NOMO-1 treated with dmso at 0.1 percent for 144 hours (cell line): ENCODE results near the gene YIF1A.
A peak's percentile ranks its signal among the peaks of the same experiment; 100 is the strongest.
"Not testable (repeated sequence)": the region's sequence is repeated elsewhere in the genome, so short reads cannot be mapped to it uniquely, and the experiment has no call there.

ENCODE experiments used
- DNase-seq: peaks from one replicate; lab custom pipeline; 2025; ENCODE audit not compliant: unreplicated experiment; lab: John Stamatoyannopoulos, UW

YIF1A gene

DNA sequence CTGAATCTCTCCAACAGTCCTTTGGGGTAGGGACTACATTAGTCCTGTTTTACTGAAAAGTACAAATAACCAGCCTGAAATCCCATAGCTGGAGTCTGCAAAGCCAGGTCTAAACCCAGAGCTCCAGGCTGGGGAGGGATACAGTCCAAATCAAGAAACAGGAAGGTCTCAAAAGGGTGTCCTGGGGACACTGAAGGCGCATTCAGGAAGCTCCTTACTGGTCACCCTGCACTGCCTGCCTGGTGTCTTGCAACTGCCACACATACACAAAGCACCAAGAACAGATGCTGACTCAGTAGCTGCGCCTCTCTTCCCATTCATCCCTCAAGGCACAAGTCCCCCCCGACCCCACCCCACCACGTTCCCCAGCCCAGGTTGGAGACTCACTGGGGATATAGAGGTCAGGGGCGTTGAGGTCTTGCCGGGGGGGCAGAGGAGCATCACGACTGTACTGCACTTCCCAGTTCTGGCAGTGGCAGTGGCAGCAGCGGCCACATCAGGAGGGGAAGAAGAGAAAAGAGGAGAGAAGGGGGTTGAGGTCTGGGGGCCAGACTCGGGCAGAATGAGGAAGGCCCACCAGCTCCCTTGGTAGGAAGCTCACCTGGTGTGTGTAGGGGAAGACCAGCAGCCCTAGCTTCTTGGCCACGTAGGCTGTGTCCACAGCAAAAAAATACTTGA, 1.6 kb downstream of the YIF1A start:
- DNase-seq, result no peak

DNA sequence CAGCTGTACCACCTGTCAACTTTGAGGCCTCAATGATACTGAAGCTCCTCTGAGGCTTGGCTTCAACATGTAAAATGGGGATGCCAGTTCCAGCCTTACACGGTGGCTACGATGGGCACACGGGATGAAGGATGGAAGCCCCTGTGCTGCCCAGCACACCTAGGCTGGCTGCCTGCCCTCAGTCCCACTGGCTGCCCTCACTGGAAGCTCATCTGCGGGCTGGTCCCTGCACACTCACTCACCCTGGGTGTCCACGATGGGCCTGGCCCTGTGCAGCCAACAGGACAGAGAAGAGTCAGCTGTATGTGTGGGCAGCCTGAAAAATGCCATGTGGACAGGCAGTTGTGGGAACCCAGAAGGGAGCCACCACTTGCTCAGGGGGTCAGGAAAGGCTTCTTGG, 2.2 kb downstream of the YIF1A start:
- no peak for DNase-seq

DNA sequence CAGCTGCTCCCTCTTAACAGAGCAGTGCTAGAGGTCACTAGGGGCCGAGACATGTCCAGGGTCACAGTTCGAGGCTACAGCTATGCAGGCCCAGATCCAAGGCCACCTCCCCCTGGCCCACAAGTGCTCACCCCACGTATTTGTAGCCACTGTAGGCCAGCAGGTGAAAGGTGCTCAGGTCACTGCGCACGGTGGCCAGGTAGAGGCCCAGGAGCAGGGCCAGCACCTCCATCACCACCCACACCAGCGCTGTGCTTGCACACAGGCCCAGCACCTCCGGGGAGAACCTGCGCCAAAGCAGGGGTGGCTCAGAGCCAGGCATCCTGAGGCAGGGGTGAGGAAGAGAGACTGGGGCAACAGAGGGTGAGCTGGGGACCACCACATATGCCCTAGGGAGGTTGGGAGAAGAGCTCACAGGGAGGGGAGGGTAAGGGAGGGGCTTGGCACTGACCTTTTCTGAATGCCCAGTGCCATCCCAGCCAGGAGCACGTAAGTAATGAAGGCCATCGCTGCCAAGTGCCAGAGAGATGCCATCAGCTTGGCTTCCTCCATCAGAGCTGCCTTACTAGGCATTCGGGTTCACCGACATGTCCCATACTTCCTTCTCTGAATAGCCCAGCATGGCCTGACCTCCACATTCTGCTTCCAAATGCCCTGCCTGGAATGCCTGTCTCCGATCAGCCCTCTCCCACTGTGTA, 3.5 kb downstream of the YIF1A start:
- no peak for DNase-seq

DNA sequence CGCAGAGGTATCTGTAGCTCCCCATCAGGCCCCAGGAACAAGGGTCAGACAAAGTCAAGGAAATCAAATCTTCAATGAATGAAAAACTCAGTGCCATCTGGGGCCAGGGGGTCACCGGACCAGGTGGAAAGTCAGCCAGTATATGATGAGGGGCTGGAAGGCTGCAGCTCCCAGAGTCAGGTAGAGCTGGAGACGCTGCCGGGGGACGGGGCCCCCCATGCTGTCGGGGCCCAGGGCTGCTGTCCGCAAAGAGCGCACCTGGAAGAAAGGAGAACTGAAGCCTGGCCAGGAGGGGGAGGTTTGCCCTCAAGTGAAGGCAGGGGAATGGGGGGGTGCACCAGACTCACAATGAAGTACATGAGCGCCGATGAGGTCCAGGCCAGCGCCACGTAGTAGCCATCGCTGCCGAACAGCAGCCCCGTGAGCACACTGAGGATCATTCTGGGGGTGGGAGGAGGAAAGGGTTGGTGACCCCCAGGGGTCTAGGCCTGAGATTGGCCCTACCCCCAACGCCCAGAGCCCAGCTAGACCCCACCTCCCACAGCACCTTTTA, 4.3 kb downstream of the YIF1A start:
- DNase-seq, result no peak

DNA sequence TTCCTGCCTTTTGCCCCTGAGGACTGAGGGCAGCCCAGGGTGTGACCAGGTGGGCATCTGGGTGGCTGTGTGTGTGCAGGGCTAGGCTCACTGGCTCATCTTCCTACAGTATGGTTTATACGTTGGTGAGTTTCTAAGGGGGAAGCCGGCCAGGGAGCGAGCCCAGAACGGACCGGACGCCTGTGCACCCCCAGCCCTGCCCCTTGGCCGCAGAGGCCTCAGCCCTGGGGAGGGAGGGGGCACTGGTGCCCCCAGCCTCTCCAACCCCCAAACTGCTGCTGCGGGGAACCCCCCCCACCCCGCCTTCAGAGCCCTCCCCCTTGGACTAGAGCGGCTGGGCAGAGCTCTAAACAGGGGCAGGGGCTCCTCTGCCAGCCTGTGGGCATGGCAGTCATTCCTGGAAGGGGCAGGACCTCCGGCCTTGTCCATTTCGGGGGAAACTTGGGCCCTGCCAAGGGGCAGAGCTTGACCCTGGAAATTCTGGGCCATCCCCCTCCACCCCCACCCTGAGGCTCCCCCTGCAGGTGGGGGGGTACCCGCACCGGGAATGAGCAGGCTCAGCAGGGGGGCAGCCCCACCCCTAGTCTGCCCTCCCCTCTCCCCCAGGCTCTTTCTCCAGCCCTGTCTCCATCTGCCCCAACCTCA, 5.4 kb downstream of the YIF1A start:
- no peak for DNase-seq

DNA sequence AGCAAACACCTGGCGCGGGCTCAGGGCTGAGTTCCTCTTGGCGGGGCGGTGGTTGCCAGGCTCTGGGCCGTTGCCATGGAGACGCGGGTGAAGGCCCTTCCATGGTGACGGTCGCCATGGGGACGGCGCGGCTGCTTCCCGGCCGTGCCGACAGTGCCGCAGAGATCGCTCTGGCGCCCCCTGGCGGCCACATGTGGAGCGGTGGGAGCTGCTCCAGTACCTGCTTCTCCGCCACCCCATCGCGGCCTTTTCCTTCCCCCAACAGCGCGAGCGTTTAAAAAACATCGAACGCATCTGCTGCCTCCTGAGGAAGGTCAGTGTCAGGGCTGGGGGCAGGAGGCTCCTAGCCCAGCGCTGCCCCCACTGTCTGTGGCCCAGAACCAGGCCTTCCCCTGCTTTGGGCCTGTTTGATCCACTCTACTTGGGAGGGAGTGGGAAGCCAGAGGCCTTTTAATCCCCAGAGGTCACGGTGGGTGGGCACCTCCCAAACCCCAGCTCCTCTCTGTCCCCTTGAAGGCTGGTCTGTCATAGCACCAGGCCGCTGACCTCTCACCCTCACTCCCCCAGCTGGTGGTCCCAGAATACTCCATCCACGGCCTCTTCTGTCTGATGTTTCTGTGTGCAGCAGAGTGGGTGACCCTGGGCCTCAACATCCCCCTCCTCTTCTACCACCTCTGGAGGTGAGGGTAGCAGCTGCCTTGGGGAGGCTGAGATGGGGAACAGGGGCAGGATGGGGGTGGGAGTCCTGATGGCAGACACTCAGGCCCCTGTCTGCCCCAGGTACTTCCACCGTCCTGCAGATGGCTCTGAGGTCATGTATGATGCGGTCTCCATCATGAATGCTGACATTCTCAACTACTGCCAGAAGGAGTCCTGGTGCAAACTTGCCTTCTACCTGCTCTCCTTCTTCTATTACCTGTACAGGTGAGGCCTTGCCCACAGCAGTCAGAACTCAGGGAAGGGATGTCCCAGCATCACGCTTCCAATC, 6.2 kb downstream of the YIF1A start:
- DNase-seq, result peak; percentile 95

DNA sequence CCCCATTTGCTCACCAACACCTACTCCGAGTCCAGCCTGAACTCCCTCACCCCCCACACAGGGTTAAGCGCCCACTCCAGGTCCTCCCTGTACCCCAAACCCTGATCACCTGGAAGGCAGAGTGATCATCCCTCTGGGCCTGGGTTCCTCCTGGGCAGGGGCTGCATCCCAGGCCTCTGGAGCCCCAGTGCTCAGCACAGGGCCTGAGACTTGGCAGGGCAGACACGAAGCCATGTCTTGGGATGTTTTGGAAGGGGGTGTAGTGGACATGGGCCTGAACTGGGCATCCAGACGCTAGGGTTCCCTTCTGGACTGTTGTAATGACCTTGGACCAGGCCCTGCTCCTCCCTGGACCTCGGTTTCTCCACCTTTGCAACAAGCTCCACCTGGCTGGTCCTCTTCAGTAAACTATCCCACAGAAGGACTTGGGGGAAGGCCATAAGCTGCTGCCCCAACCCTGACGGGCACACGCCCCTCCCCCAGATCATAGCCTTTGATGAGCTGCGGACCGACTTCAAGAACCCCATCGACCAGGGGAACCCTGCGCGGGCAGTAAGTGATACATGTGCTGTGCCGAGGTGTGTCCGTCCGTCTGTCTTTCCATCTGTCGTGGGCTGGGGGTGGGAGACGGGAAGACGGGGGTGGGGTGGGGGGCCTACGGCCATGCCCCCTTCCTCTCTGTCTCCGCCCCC, 7.0 kb downstream of the YIF1A start:
- DNase-seq, result no peak

DNA sequence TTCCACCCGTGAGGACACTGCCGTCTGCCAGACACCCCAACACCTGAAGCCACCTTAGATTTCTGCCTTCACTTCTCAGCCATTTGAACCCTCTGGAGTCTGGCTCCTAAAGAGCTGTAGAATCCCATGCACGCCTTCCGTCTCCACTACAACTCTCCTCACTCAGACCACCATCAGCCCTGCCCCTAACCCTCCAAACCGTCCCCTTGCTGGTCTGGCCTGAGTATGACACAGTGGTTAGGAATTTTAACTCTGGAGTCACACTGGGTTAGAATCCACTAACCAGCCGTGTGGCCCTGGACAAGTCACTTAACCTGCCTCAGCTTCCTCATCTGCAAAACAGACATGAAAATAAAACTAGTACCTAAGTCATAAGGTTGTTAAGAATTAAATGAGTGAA, 7.9 kb downstream of the YIF1A start:
- DNase-seq, result no peak

DNA sequence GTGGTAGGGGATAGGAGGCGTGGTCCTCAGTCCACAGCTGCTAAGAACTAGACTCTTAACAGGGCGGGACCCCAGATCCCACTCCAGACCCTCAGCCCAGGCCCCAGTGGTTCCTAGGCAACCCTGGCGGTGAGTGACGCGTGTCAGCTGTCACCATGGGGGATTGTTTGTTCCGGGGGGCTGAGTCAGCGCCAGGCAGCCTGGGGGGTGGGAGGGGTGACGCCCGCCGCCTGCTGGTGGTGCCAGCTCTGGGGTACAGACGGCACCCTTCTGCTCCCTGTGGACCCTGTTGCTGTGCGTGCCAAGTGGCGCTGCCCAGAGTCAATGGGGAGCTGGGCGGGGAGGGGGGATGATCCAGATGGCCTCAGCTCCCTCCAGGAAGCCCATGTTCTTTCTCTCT, 8.5 kb downstream of the YIF1A start:
- no peak for DNase-seq

DNA sequence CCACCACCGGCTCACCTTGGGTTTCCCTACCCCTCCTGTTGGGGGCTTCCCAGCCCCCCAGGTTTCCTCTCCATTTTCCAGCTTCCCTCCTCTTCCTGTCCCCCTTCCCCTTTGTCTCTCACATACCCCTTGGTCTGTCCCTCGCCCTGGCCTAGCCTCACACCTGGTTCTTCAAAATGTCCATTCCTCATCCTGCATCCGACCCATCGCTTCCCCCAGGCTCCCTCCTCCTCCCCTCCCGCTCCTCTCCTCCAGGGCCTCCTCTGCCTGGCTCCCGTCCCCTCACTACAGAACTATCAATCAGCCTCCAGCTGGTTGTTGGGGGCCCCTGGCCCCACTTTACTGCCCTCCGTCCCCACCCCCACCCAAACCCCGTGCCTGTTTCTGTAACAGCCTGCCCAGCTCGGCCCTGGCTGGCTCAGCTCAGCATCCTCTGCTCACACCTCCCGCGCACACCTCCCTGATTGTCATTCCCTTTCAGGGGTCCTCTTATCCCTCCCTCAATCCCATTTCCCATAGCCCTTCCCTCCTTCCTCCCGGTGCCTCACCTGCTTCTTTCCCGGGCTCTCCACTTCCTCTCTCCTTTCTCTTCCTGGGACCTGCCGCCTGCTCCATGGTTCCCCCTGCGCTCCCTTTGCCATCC, 9.7 kb downstream of the YIF1A start:
- DNase-seq, result no peak

DNA sequence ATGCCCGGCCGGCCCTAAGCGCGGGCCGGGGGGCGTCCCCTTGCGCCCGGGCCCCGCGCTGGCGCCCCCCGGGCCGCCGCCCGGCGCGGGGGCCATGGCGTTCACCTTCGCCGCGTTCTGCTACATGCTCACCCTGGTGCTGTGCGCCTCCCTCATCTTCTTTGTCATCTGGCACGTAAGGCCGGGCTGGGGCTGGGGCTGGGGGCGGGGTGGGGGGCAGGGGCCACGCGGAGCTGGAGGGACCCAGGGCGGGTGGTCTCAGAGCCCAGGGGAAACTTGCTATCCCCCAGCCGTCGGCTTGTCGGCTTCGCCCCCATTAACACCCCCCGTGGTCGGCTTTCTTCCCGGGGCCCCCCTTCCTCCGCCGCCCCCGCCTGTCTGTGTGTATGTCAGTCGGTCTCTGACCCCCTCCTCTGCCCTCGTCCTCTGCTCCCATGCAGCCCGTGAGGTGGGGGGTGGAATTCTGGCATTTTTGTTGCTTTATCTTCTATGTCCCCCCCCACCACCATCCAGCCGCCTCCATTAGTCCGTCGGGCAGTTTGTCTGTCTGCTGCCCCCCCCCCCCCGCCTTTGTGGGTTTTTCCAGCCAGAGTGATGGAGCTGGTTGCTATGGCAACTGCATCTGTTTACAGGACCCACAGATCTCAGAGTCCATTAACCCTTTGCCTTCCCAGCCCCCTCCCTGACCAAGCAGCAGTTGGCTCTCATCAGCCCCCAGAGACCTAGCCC, 10.4 kb downstream of the YIF1A start:
- no peak for DNase-seq

DNA sequence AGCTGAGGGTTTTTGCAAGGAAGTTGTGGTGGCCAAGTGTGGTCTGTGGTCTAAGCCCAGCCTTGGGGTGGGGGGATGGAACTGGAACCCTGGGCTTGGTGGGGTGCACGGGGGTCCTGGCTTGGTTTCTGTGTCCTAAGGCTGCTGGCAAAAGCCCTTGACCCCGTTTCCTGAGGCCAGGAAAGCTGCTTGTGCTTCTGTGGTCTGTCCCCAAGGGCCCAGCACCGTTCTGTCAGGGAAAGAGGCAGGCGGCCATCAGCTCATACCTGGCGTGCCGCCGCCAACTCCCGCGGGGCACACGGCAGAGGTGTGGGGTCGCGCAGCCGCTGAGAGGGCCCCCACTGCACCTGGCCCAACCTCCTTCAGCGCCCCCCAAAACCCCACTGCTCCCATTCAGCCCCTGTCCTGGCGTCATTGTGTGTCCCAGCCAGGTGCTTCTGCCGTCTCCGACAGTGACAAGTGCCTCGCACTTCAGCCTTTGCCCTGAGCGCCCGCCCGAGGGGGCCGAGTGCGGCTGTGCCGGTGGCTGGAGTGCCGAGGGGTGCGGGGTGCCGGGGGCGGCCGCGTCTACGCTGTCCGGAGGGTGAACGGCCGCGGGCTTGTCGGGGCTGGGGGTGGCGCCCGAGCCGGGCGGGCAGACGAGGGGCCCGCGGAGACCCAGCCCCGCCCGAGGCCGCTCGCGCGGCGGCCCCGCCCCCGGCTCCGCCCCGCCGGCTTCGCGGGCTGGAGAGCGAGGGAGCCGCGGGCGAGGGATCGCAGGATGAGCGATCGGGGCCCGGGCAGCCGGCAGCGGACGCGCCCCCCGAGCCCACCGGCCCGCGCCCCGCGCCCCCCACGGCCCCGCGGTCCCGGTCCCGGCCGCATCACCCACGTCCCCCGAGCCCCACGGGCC, 11.2 kb downstream of the YIF1A start, which contains the start of gene CNIH2:
Gene CNIH2, plus strand, starts transcription at position 705 of the 892 bp plus-strand sequence. CDS start 282 bp downstream, outside the sequence.
- no peak for DNase-seq

DNA sequence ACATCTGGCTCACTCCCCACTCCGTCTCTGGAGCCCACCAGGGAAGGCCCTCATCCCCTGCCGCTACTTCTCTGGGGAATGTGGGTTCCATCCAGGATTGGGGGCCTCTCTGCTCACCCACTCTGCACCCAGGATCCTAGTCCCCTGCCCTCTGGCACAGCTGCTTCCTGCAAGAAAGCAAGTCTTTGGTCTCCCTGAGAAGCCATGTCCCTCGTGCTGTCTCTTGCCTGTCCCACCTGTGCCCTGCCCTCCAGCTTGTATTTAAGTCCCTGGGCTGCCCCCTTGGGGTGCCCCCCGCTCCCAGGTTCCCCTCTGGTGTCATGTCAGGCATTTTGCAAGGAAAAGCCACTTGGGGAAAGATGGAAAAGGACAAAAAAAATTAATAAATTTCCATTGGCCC, 11.9 kb downstream of the YIF1A start:
- DNase-seq, result not testable (repeated sequence)

DNA sequence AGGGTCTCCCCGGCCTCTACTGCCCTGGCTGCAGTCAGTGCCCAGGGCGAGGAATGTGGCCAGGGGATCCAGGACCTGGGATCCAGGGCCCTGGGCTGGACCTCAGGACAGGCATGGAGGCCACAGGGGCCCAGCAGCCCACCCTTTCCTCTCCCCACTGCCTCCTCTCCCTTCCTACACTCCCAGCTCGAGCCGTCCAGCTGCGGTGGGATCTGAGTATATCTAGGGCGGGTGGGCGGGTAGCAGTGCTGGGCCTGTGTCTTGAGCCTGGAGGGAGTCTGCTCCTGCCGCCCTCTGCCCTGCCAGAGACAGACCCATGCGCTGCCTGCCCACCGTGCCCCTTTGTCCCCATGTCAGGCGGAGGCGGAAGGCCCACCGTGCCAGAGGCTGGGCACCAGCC, 12.3 kb downstream of the YIF1A start:
- not testable (repeated sequence) for DNase-seq

DNA sequence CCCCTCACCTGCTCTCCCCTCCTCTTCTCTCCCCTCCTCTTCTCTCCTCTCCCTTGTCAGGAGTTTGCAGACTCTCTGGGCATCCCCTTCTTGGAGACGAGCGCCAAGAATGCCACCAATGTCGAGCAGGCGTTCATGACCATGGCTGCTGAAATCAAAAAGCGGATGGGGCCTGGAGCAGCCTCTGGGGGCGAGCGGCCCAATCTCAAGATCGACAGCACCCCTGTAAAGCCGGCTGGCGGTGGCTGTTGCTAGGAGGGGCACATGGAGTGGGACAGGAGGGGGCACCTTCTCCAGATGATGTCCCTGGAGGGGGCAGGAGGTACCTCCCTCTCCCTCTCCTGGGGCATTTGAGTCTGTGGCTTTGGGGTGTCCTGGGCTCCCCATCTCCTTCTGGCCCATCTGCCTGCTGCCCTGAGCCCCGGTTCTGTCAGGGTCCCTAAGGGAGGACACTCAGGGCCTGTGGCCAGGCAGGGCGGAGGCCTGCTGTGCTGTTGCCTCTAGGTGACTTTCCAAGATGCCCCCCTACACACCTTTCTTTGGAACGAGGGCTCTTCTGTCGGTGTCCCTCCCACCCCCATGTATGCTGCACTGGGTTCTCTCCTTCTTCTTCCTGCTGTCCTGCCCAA, 12.8 kb downstream of the YIF1A start:
- DNase-seq, result no peak

DNA sequence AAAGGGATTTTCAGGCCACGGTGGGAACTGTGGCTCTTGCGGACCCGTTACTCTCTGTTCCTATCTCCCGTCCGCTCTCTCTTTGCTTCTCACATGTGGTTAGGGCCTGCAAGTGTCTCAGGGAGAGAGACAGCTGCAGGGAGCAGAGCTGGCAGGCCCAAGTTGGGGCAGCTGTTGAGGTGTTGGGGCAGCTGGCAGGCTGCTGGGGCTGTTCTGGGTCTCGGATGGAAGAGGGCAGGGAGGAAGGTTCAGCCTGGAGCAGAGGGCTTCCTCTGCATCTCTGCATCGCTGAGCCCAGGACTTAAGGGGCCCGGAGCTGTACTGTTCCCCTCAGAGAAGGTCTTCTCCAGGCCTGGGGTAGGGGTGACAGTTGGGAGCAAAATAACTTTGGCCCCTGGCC, 13.5 kb downstream of the YIF1A start:
- no peak for DNase-seq

DNA sequence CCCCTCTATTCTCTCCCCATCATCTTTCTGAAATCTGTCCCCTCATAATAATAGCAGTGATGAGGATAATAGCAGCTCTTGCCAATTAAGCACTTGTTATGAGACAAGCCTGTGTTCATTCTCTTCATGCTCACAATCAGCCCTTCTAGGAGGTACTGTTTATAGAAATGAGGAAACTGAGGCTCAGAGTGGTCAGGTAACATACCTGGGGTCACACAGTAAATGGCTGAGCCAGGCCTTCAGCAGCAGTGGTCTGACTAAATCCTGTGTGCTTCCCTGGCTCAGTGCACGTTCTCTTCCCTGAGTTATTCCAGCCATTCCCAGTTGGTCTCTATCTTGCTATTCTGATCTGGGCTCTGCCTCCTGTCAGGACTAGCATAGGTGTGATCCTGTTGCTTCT, 14.7 kb downstream of the YIF1A start:
- no peak for DNase-seq

DNA sequence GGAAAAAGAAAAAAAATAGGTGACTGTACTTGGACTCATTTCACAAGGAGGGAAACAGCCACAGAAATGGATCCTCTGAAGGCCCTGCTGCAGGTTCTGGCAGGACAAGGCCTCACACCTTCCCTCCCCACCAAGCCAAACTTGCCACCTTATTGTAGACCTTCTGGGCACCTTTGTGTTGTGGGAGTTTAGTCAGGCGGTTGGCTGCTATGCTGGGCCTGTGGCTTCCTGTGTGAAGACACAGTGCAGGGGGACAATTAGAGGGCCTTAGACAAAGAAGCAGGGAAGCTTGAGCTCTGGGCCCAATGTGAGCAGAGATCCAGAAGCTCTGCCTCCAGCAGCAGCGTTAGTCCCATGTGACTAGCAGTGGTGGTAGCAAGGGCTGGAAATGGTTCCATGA, 16.3 kb downstream of the YIF1A start:
- DNase-seq, result no peak
